Measurements from ENCODE around the gene CCDC97.

The CCDC97 gene

GRCh38 chr19:41294393-41294792, 15.6 kb upstream of the CCDC97 start:
- Histone ChIP-seq H3K9me3 (ENCODE audit: insufficient read depth, low read depth, low read length) (no peaks in the 10 kb centered on the region), H3K79me2 (ENCODE audit: insufficient read depth, low read length) (peaks cover 11% of the 10 kb centered on the region; the same call in 1 of the 2 replicates), H3K4me1 (ENCODE audit: insufficient read depth, low read length, poor library complexity, severe bottlenecking) (peaks cover 5% of the 10 kb centered on the region), H3K4me3 (ENCODE audit: low read length, poor library complexity, severe bottlenecking) (no peak overlapping the region), H3K9ac (ENCODE audit: low read depth, low read length, poor library complexity, severe bottlenecking) (no peak overlapping the region), H4K20me1 (ENCODE audit: insufficient read depth, low read length, poor library complexity, severe bottlenecking) (peaks cover 25% of the 10 kb centered on the region), H3K27me3 (ENCODE audit: insufficient read depth, low read length, poor library complexity, severe bottlenecking) (no peaks in the 10 kb centered on the region), H3K4me2 (ENCODE audit: low read depth, low read length, poor library complexity, severe bottlenecking) (no peak overlapping the region), H3K36me3 (ENCODE audit: insufficient read depth, low read length) (peaks cover 98% of the 10 kb centered on the region), H3K9me2 (replicated peaks; ENCODE audit: low read depth, low read length) (no peaks in the 10 kb centered on the region), H2AFZ (ENCODE audit: low read length) (no peak overlapping the region), H3F3A (ENCODE audit: low read depth) (no peaks in the 10 kb centered on the region)
- no peak for TF ChIP-seq EZH2phosphoT487 (IDR thresholded peaks at IDR 0.05; ENCODE audit: borderline replicate concordance)
- TF ChIP-seq, protein P1, sequence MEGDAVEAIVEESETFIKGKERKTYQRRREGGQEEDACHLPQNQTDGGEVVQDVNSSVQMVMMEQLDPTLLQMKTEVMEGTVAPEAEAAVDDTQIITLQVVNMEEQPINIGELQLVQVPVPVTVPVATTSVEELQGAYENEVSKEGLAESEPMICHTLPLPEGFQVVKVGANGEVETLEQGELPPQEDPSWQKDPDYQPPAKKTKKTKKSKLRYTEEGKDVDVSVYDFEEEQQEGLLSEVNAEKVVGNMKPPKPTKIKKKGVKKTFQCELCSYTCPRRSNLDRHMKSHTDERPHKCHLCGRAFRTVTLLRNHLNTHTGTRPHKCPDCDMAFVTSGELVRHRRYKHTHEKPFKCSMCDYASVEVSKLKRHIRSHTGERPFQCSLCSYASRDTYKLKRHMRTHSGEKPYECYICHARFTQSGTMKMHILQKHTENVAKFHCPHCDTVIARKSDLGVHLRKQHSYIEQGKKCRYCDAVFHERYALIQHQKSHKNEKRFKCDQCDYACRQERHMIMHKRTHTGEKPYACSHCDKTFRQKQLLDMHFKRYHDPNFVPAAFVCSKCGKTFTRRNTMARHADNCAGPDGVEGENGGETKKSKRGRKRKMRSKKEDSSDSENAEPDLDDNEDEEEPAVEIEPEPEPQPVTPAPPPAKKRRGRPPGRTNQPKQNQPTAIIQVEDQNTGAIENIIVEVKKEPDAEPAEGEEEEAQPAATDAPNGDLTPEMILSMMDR (conservative IDR thresholded peaks at IDR 0.05; ENCODE audit: low read length) = no peak

- H3K36me3 ChIP-seq (ENCODE audit: insufficient read depth, low read length) = peaks cover 98% of the 10 kb centered on the region
- peaks cover 5% of the 10 kb centered on the region; the same call in 1 of the 2 replicates for H3K79me2 ChIP-seq (ENCODE audit: insufficient read depth, low read length)
- no peaks in the 10 kb centered on the region for H3K27me3 ChIP-seq (ENCODE audit: insufficient read depth, low read length, poor library complexity, severe bottlenecking)
- TF ChIP-seq, protein P1 (conservative IDR thresholded peaks at IDR 0.05; ENCODE audit: low read length) = no peak
- TF ChIP-seq EZH2phosphoT487 (IDR thresholded peaks at IDR 0.05; ENCODE audit: borderline replicate concordance) = no peak
- peaks cover 28% of the 10 kb centered on the region for H4K20me1 ChIP-seq (ENCODE audit: insufficient read depth, low read length, poor library complexity, severe bottlenecking)
- H3K4me3 ChIP-seq (ENCODE audit: low read length, poor library complexity, severe bottlenecking) = no peak overlapping the region
- H2AFZ ChIP-seq (ENCODE audit: low read length) = no peak overlapping the region
- no peaks in the 10 kb centered on the region for H3K9me2 ChIP-seq (replicated peaks; ENCODE audit: low read depth, low read length)
- H3K9ac ChIP-seq (ENCODE audit: low read depth, low read length, poor library complexity, severe bottlenecking) = no peak overlapping the region
- H3F3A ChIP-seq (ENCODE audit: low read depth) = no peaks in the 10 kb centered on the region
- peaks cover 5% of the 10 kb centered on the region for H3K4me1 ChIP-seq (ENCODE audit: insufficient read depth, low read length, poor library complexity, severe bottlenecking)
- no peak overlapping the region for H3K4me2 ChIP-seq (ENCODE audit: low read depth, low read length, poor library complexity, severe bottlenecking)
- no peaks in the 10 kb centered on the region for H3K9me3 ChIP-seq (ENCODE audit: insufficient read depth, low read depth, low read length)
These were observed 14.5 kb upstream of the CCDC97 start for GRCh38 chr19:41295499-41295898.

GRCh38 chr19:41296433-41296871, 13.5 kb upstream of the CCDC97 start:
- no peaks in the 10 kb centered on the region for H3K9me3 ChIP-seq (ENCODE audit: insufficient read depth, low read depth, low read length)
- no peak overlapping the region for H3K4me3 ChIP-seq (ENCODE audit: low read length, poor library complexity, severe bottlenecking)
- peaks cover 5% of the 10 kb centered on the region for H3K4me1 ChIP-seq (ENCODE audit: insufficient read depth, low read length, poor library complexity, severe bottlenecking)
- no peaks in the 10 kb centered on the region for H3F3A ChIP-seq (ENCODE audit: low read depth)
- H3K27me3 ChIP-seq (ENCODE audit: insufficient read depth, low read length, poor library complexity, severe bottlenecking) = no peaks in the 10 kb centered on the region
- H3K79me2 ChIP-seq (ENCODE audit: insufficient read depth, low read length) = peaks cover 5% of the 10 kb centered on the region; the same call in 1 of the 2 replicates
- TF ChIP-seq, protein P1 (conservative IDR thresholded peaks at IDR 0.05; ENCODE audit: low read length) = no peak
- no peak for TF ChIP-seq EZH2phosphoT487 (IDR thresholded peaks at IDR 0.05; ENCODE audit: borderline replicate concordance)
- no peaks in the 10 kb centered on the region for H3K9me2 ChIP-seq (replicated peaks; ENCODE audit: low read depth, low read length)
- H2AFZ ChIP-seq (ENCODE audit: low read length) = no peak overlapping the region
- H3K36me3 ChIP-seq (ENCODE audit: insufficient read depth, low read length) = peaks cover 100% of the 10 kb centered on the region
- peaks cover 29% of the 10 kb centered on the region for H4K20me1 ChIP-seq (ENCODE audit: insufficient read depth, low read length, poor library complexity, severe bottlenecking)
- no peak overlapping the region for H3K4me2 ChIP-seq (ENCODE audit: low read depth, low read length, poor library complexity, severe bottlenecking)
- no peak overlapping the region for H3K9ac ChIP-seq (ENCODE audit: low read depth, low read length, poor library complexity, severe bottlenecking)

Measured in Loucy (cell line).